HG02623 (cell line): ENCODE results near the gene TRANK1.
"Not testable (repeated sequence)": the region's sequence is repeated elsewhere in the genome, so short reads cannot be mapped to it uniquely, and the experiment has no call there.

Source experiments
- ATAC-seq: cut with Tn5 transposase; IDR thresholded peaks from one replicate; pipeline ENCODE4 v1.9.1; 2021; ENCODE audit warnings: moderate library complexity; ENCODE audit not compliant: unreplicated experiment

TRANK1 gene

DNA sequence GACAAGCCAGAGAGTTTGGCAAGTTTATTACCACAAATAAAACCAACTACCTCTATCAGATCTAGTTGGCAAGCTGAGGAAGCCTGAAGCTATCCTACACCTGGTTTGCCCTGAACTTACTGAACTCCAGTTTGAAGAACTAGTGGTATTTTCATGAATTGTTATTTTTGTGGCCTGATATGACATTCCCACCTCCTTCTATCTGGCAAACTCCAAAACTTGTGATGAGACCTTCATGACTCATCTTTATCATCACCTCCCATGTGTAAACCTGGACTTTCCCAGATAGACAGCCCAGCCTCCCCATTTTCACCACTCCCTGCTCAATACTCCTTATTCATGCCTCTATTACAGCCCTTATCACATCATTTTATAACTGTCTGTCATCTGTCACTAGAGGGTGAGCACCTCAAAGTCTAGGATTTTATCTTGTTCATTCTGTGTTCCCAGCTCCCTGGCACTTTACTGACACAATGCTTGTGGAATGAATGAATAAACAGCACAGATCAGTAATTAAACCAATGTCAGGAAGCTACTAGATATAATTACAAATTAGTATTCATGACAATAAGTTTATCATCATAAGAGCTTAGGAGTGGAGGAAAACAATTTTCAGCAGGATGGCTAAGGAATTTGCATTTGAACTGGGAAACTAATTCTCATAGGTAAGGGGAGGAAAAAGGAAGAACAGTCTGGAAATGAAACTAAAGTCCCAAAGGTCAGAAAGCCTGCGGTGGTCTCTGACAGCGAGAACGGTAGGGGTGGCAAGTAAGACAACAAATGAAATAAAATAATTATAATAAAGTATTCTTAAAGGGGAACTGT lies 13.2 kb upstream of the TRANK1 start:
- no peak for ATAC-seq

DNA sequence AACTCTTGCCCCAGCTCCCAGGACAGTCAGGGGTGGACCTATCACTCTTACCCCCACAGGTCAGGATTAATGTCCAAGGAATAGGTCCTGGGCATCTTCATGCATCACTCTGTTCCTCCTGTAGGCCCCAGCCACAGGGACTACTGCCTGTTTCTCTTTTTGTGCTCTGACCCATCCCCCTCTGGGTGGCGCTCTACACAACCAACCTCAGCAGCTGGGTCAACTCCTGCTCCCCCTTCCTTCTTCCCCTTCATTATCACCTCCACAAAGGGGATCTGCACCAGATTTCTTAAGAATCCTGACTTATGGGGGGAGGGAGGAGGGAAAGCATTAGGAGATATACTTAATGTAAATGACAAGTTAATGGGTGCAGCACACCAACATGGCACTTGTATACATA lies 12.2 kb upstream of the TRANK1 start:
- ATAC-seq = no peak

- ATAC-seq = no peak
Observed at GRCh38 chr3:36956155-36956554, 11.3 kb upstream of the TRANK1 start.

DNA sequence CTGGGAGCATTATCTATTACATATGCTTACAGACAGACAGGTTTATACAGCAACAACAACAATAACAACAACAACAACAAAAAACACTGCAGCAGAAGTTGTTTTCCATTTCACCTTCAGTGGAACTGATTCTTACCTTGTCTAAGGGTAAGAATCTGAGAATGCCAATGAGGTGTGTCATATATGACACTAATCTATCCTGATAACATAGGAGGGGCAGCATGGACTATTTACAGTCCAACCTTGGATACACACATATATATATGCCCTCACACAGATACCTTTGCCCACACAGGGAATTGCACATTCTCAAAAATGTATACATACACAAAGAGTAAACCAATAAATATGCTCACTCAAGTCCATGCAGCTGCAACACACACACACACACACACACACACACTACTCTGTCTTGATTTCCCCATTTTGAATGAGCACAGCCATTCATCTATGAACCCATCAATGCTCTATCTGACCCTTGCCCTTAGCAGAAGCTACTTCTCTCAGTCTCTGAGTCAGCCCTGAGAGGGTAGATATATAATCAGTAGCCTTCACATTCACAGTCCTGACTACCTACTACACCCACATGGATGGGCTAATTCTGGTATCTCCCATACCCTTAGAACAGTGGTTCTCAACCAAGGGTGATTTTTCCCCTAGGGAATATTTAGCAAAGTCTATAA lies 9.7 kb upstream of the TRANK1 start:
- no peak for ATAC-seq

GRCh38 chr3:36947814-36948213 lies 3.0 kb upstream of the TRANK1 start:
- ATAC-seq = not testable (repeated sequence)

GRCh38 chr3:36945333-36945980 lies 603 bp upstream of the TRANK1 start:
- ATAC-seq = no peak

- peak; percentile 43 for ATAC-seq
Observed at GRCh38 chr3:36944012-36944640, 728 bp downstream of the TRANK1 start.

- no peak for ATAC-seq
Observed at GRCh38 chr3:36943601-36944000, 1.3 kb downstream of the TRANK1 start.

DNA sequence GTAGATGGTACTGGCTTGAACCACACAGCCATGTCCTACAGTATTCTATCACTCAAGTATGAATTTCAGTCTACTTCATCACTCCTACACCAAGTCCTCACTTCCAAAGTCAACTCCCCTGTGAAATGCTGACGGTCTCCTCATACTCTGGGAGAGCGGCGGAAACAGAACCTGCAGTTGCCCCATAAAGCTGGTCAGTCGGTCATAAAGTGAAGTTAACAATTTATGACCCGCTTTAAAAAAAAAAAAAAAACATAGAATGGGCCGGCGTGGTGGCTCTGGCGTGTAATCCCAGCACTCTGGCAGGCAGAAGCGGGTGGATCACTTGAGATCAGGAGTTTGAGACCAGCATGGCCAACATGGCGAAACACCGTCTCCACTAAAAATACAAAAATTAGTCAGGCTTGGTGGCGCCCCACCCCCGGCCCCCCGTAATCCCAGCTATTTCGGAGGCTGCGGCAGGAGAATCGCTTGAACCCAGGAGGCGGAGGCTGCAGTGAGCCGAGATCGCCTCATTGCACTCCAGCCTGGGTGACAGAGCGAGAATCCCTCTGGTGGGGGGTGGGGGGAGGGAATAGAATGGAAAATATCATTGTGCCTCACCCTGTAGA lies 2.1 kb downstream of the TRANK1 start:
- no peak for ATAC-seq

GRCh38 chr3:36941658-36942057 lies 3.2 kb downstream of the TRANK1 start:
- no peak for ATAC-seq

DNA sequence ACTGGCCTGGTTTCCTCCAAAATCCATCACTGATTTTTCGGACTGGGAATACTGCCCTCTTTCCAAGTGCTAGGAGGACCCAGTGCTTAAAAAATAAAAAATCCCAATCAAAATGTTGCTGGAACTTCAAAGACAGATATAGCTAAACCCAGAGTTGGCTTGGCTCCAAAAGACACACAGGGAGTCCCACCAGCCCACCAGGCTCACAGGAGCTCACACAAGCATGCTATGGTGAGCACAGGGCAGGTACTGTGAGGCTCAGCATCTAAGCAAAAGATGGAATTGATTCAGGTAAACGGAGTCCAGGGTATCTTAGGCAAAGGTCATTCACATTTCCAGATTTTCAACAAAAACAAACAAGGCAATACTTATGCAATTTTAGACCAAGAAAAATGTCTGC lies 3.7 kb downstream of the TRANK1 start:
- ATAC-seq = no peak

- ATAC-seq = no peak
Observed at GRCh38 chr3:36937492-36937891, 7.4 kb downstream of the TRANK1 start.

GRCh38 chr3:36933540-36934296 lies 11.1 kb downstream of the TRANK1 start:
- ATAC-seq = no peak

- ATAC-seq = not testable (repeated sequence)
Observed at GRCh38 chr3:36931424-36931823, 13.4 kb downstream of the TRANK1 start.

DNA sequence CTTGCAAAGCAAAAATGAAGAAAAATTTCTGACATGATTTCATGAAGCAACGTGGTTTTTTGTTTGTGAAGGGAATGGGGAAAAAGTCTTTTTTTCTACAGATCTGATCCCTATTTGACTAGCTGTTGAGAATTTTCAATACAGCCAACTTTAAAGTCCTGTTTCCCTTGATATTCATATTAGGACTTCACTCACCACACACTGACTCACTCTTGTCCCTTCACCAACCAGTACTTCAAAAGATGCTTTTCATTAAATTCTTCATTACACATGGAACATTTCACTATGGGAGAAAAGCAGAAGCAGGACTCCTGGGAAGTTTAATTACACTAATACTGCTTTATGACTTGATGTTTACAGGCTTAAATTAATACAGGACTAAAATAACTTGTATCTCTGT lies 16.6 kb downstream of the TRANK1 start:
- ATAC-seq = no peak

DNA sequence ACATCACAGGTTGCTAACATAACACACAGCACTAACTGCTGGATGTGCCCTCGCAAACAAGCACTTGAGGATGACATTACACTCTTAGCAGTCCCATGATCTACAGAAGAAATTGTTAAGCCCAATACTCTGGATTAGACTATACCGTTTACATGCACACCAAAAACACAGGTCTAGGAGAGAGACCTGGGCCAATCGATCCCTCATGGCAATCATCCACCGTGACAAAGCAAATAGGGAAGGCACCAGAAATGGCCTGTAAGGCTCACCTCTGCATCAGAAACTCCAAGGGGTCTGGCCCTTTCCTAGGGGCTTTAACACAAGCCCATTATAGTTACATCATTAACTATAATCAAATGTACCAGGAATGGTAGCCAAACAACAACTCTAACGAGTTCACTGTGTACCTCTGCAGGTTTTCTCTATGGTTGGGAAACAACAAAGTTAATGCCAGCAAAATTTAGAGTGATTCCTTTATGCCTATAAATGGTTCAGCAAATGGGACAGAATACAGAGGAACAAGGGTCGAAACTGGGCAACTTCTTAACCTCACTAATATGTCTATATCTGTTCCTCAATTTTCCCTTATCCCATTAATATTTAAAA lies 18.5 kb downstream of the TRANK1 start:
- no peak for ATAC-seq

- ATAC-seq = no peak
Observed at GRCh38 chr3:36924744-36925521, 19.9 kb downstream of the TRANK1 start.

DNA sequence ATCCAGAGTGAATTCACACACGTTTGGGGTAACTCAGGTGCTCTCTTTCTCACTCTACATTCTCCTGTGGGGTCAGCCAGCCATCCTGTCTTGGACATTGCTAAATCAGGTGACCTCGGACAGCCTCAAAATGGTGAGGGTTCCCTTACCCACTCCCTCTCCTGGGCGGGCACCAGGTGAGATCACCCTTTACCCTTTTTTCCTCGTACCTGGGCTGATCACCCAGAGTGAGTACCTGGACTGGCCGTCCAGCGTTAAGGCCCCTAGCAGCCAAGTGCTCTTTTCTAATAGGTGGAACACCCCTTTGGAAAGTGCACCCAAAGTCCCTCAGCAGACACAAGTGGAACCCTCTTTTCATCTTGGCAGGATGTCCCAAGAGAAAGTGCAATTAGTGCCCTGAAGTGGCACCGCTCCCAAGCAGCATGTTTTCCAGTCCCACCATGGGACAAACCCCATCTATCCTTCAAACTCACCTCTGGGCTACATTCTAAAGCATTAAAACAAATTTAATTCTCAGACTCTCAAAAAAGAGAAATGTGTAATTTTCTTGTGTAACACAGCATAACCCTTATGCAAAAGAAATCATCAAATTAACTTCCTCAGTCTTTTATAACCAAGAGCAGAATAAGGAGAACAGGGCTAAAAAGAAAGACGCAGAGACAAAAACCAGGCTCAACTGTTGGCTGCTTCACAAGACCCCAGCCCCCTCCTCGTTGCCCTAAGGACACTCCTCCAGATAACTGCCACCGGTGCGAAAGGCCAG lies 20.7 kb downstream of the TRANK1 start:
- ATAC-seq = no peak
